Measurements from ENCODE around the gene CDON.

DNA sequence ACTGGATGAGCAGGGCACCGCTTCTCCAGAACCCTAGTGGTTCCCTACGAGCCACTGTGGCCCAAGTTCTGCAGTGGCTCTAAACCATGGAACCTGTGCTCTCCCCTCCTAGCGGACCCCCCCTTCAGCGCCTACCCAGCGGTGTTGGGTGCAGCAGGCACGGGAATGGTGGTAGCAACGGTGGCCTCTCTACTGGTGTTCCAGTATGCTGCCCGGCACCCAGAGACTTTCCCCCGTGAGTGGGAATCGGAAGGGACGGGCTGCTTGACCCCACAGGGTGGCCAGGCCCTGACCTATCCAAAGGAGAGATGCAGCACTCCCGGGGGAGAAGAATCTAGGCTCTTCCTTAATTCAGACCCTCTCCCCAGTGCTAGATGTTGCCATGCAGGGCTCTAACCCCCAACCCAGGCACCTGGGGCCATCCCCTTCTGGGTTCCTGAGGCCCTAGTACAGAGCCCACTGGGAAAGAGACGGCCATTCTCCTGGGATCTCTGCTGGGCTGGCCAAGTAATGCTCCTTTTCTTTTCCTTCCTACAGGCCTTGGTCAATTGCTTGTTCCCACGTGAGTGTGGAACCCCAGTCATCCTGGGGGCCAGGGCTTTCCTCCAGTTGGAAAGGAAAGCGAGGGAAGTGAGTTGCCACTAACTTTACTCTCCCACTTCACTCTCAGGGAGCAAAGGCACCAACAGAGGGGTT lies 107.6 kb downstream of the CDON start:
- TF ChIP-seq CTCF (IDR thresholded peaks at IDR 0.05) = no peak
- no peak for TF ChIP-seq POLR2A (IDR thresholded peaks at IDR 0.05)
